Hepatocyte (in vitro differentiated cells): ENCODE data around the gene MAPK1. TPM values are rescaled to one million over a fixed set of nuclear protein-coding genes. Genes with fewer than 3 reads are reported as not detected.

Experiments
- DNase-seq: peaks from one replicate; pipeline ENCODE4 v3.0.0-alpha.2; 2016; ENCODE audit warnings: low spot score
- H2AFZ ChIP-seq: fragments of 200-600 bp; sonication (generic); 2 replicates; pipeline ENCODE4 v1.6.0; 2016; ENCODE audit warnings: antibody characterized with exemption, mild to moderate bottlenecking
- H3K27ac ChIP-seq: fragments of 200-600 bp; sonication (generic); 2 replicates; pipeline ENCODE4 v1.5.1; 2016; ENCODE audit warnings: mild to moderate bottlenecking
- H3K27me3 ChIP-seq: fragments of 200-600 bp; sonication (generic); 2 replicates; pipeline ENCODE4 v1.6.1; 2016
- H3K36me3 ChIP-seq: fragments of 200-600 bp; sonication (generic); replicated peaks from 2 replicates; pipeline ENCODE4 v1.5.1; 2016; ENCODE audit warnings: low read depth; ENCODE audit not compliant: insufficient read depth
- H3K4me1 ChIP-seq: fragments of 200-600 bp; sonication (generic); 2 replicates; pipeline ENCODE4 v1.5.1; 2016; ENCODE audit warnings: mild to moderate bottlenecking, moderate library complexity; ENCODE audit not compliant: insufficient read depth
- H3K4me2 ChIP-seq: fragments of 200-600 bp; sonication (generic); 2 replicates; pipeline ENCODE4 v1.6.0; 2016
- H3K4me3 ChIP-seq: fragments of 200-600 bp; sonication (generic); 2 replicates; pipeline ENCODE4 v1.5.1; 2016; ENCODE audit warnings: mild to moderate bottlenecking
- H3K79me2 ChIP-seq: fragments of 200-600 bp; sonication (generic); 2 replicates; pipeline ENCODE4 v1.6.0; 2017; ENCODE audit warnings: mild to moderate bottlenecking
- H3K9me2 ChIP-seq: fragments of 200-600 bp; sonication (generic); replicated peaks from 2 replicates; pipeline ENCODE4 v1.6.0; 2017; ENCODE audit warnings: mild to moderate bottlenecking; ENCODE audit not compliant: insufficient read depth
- H3K9me3 ChIP-seq: fragments of 200-600 bp; sonication (generic); 2 replicates; pipeline ENCODE4 v1.5.1; 2016; ENCODE audit warnings: low read depth, mild to moderate bottlenecking
- H4K20me1 ChIP-seq: fragments of 200-600 bp; sonication (generic); 2 replicates; pipeline ENCODE4 v1.6.0; 2016; ENCODE audit warnings: mild to moderate bottlenecking; ENCODE audit not compliant: insufficient read depth, poor library complexity, severe bottlenecking
- CTCF ChIP-seq: fragments of 200-600 bp; sonication (generic); IDR thresholded peaks from 2 replicates; pipeline ENCODE4 v1.5.1; 2016; ENCODE audit warnings: antibody characterized with exemption, mild to moderate bottlenecking; ENCODE audit not compliant: poor library complexity
- EZH2 ChIP-seq: fragments of 200-600 bp; sonication (generic); IDR thresholded peaks from 2 replicates; pipeline ENCODE4 v1.6.1; 2016; ENCODE audit warnings: antibody characterized with exemption, mild to moderate bottlenecking, borderline replicate concordance
- EZH2phosphoT487 ChIP-seq: fragments of 200-600 bp; sonication (generic); IDR thresholded peaks from one replicate; pipeline ENCODE4 v1.6.1; 2018; ENCODE audit warnings: antibody characterized with exemption, mild to moderate bottlenecking, low read depth, moderate library complexity; ENCODE audit not compliant: unreplicated experiment, severe bottlenecking
- WGBS: methylation state at CpG from one replicate; pipeline ENCODE4 v1.1.6; 2016; ENCODE audit warnings: low lambda C conversion rate; ENCODE audit errors: missing lambda C conversion rate; 5-methylcytosine and 5-hydroxymethylcytosine counted together
- polyA plus RNA-seq: library from polyadenylated mRNA; unstranded; fragments of >200 nt; fragmentation: Nextera tagmentation; extraction: Ambion mirVana; gene quantifications from 2 replicates; pipeline ENCODE4 v1.2.1, GENCODE V29; 2016
- total RNA-seq: library from RNA; depleted of rRNA; stranded (reverse); fragments of >200 nt; gene quantifications from 2 replicates; pipeline ENCODE4 v1.2.3, GENCODE V29; 2014

MAPK1 gene
- total and polyA plus RNA-seq, 2 experiments from 2014 or later = 52.2 to 74.5 TPM

- WGBS = 93% methylated on average over 15 of the region's 15 CpGs
- no peak overlapping the region for H2AFZ ChIP-seq
- H3K9me2 ChIP-seq = no peaks in the 10 kb centered on the region
- no peaks in the 10 kb centered on the region for H3K9me3 ChIP-seq
- no peak overlapping the region for H3K27ac ChIP-seq
- H3K36me3 ChIP-seq = no peaks in the 10 kb centered on the region
- no peak overlapping the region for H3K4me3 ChIP-seq
- H3K27me3 ChIP-seq = no peaks in the 10 kb centered on the region
- no peaks in the 10 kb centered on the region for H3K79me2 ChIP-seq
- no peak for DNase-seq
- H3K4me2 ChIP-seq = no peak overlapping the region
- TF ChIP-seq EZH2 (no peak), EZH2phosphoT487 (no peak), CTCF (no peak)
- H4K20me1 ChIP-seq = no peaks in the 10 kb centered on the region
- no peaks in the 10 kb centered on the region for H3K4me1 ChIP-seq
Measured at GRCh38 chr22:21766691-21767462, 100.6 kb downstream of the MAPK1 start.

- Histone ChIP-seq H3K4me1 (no peaks in the 10 kb centered on the region), H4K20me1 (no peaks in the 10 kb centered on the region), H2AFZ (no peak overlapping the region), H3K79me2 (no peaks in the 10 kb centered on the region), H3K9me2 (no peaks in the 10 kb centered on the region), H3K36me3 (peaks cover 3% of the 10 kb centered on the region), H3K4me2 (no peak overlapping the region), H3K4me3 (no peak overlapping the region), H3K27ac (no peak overlapping the region), H3K9me3 (no peaks in the 10 kb centered on the region), H3K27me3 (no peaks in the 10 kb centered on the region)
- DNase-seq = no peak
- TF ChIP-seq EZH2phosphoT487 = no peak
- WGBS = 97% methylated on average over 11 of the region's 11 CpGs
Measured at GRCh38 chr22:21765909-21766529, 101.4 kb downstream of the MAPK1 start.

- Histone ChIP-seq H3K36me3 (peaks cover 3% of the 10 kb centered on the region), H3K4me1 (no peaks in the 10 kb centered on the region), H3K9me3 (no peaks in the 10 kb centered on the region), H3K9me2 (no peaks in the 10 kb centered on the region), H3K4me3 (no peak overlapping the region), H3K27ac (no peak overlapping the region), H2AFZ (no peak overlapping the region), H3K27me3 (no peaks in the 10 kb centered on the region), H3K4me2 (no peak overlapping the region), H4K20me1 (no peaks in the 10 kb centered on the region), H3K79me2 (no peaks in the 10 kb centered on the region)
- 96% methylated on average over 9 of the region's 9 CpGs for WGBS
- DNase-seq = no peak
- TF ChIP-seq EZH2phosphoT487 (no peak), CTCF (no peak), EZH2 (no peak)
Measured at GRCh38 chr22:21764038-21764804, 103.2 kb downstream of the MAPK1 start.
